Fibroblast of the aortic adventitia (primary cell): Measurements from ENCODE around the gene ALLC. TPM values are rescaled to one million over a fixed set of nuclear protein-coding genes. Genes with fewer than 3 reads are reported as not detected.

Experiments
- DNase-seq: peaks from one replicate; pipeline ENCODE4 v3.0.0-alpha.2; 2010; ENCODE audit warnings: low read depth
- H3K4me3 ChIP-seq: 2 replicates; pipeline ENCODE4 v1.5.1; 2011; ENCODE audit warnings: low read depth, mild to moderate bottlenecking, control low read depth, low read length, moderate library complexity
- CTCF ChIP-seq: IDR thresholded peaks from 2 replicates; pipeline ENCODE4 v1.5.1; 2011; ENCODE audit warnings: mild to moderate bottlenecking, low read length, control low read depth, inconsistent platforms; ENCODE audit not compliant: insufficient read depth
- total RNA-seq: library from RNA; depleted of rRNA; stranded (reverse); fragments of >200 nt; gene quantifications from 2 replicates; pipeline ENCODE4 v1.2.3, GENCODE V29; 2012; ENCODE audit warnings: low replicate concordance

The ALLC gene
- total RNA-seq, 1 donor: not detected

GRCh38 chr2:3708576-3708975 lies 50.6 kb downstream of the ALLC start:
- no peak for TF ChIP-seq CTCF
- no peak overlapping the region for H3K4me3 ChIP-seq
- DNase-seq: no peak

GRCh38 chr2:3709225-3709624 lies 51.2 kb downstream of the ALLC start:
- TF ChIP-seq CTCF: no peak
- H3K4me3 ChIP-seq: no peak overlapping the region
- no peak for DNase-seq

GRCh38 chr2:3712424-3712823 lies 54.4 kb downstream of the ALLC start:
- TF ChIP-seq CTCF: no peak
- H3K4me3 ChIP-seq: no peak overlapping the region
- DNase-seq: no peak

GRCh38 chr2:3712831-3713503 lies 55.0 kb downstream of the ALLC start:
- H3K4me3 ChIP-seq: no peak overlapping the region
- DNase-seq: peak; percentile 1
- no peak for TF ChIP-seq CTCF

- no peak for TF ChIP-seq CTCF
- no peak overlapping the region for H3K4me3 ChIP-seq
- DNase-seq: no peak
Observed at GRCh38 chr2:3718679-3719078, 60.7 kb downstream of the ALLC start.

- no peak for TF ChIP-seq CTCF
- DNase-seq: no peak
- H3K4me3 ChIP-seq: no peak overlapping the region
Observed at GRCh38 chr2:3725002-3725401, 67.0 kb downstream of the ALLC start.

GRCh38 chr2:3725458-3726250 lies 67.7 kb downstream of the ALLC start:
- no peak overlapping the region for H3K4me3 ChIP-seq
- DNase-seq: no peak
- TF ChIP-seq CTCF: no peak
